Erythroblast (primary cell): ENCODE measurements around the gene WDSUB1.

Source experiments
- GATA1 ChIP-seq: IDR thresholded peaks from 2 replicates; pipeline ENCODE4 v1.6.1; 2011; ENCODE audit warnings: low read depth, mild to moderate bottlenecking, control low read depth, low read length, moderate library complexity
- POLR2A ChIP-seq: IDR thresholded peaks from 2 replicates; pipeline ENCODE4 v1.6.1; 2011; ENCODE audit warnings: mild to moderate bottlenecking, low read length

- TF ChIP-seq POLR2A (no peak), GATA1 (no peak)
Observed at GRCh38 chr2:159272156-159272555, 14.3 kb downstream of the WDSUB1 start.
